NCI-H226 (cell line): ENCODE data around the gene ACVR1.

Source experiments
- DNase-seq: peaks from one replicate; pipeline ENCODE4 v3.0.0-alpha.2; 2015

ACVR1 gene

GRCh38 chr2:157876066-157876785, at the start of gene ACVR1:
Gene ACVR1, minus strand, starts transcription at chr2:157876330. Its CDS starts 76,837 bp downstream, at chr2:157799493.
- peak; percentile 96 for DNase-seq

- no peak for DNase-seq
These were observed 48.9 kb upstream of the ACVR1 start for GRCh38 chr2:157925071-157925470.

- DNase-seq = no peak
These were observed 47.6 kb upstream of the ACVR1 start for GRCh38 chr2:157923598-157924217.

GRCh38 chr2:157922815-157923214, 46.7 kb upstream of the ACVR1 start:
- DNase-seq = no peak

GRCh38 chr2:157922336-157922735, 46.2 kb upstream of the ACVR1 start:
- DNase-seq = no peak

GRCh38 chr2:157920736-157921135, 44.6 kb upstream of the ACVR1 start:
- DNase-seq = no peak

- no peak for DNase-seq
These were observed 43.1 kb upstream of the ACVR1 start for GRCh38 chr2:157919181-157919580.

- DNase-seq = no peak
These were observed 42.2 kb upstream of the ACVR1 start for GRCh38 chr2:157918319-157918718.

- DNase-seq = no peak
These were observed 35.6 kb upstream of the ACVR1 start for GRCh38 chr2:157911750-157912149.

- DNase-seq = no peak
These were observed 35.1 kb upstream of the ACVR1 start for GRCh38 chr2:157911246-157911645.

- DNase-seq = no peak
These were observed 29.0 kb upstream of the ACVR1 start for GRCh38 chr2:157905092-157905491.

GRCh38 chr2:157903626-157904025, 27.5 kb upstream of the ACVR1 start:
- DNase-seq = no peak

- DNase-seq = no peak
These were observed 27.0 kb upstream of the ACVR1 start for GRCh38 chr2:157903151-157903550.

- no peak for DNase-seq
These were observed 26.6 kb upstream of the ACVR1 start for GRCh38 chr2:157902692-157903091.

GRCh38 chr2:157901325-157901724, 25.2 kb upstream of the ACVR1 start:
- no peak for DNase-seq

- no peak for DNase-seq
These were observed 24.6 kb upstream of the ACVR1 start for GRCh38 chr2:157900684-157901083.

GRCh38 chr2:157900203-157900602, 24.1 kb upstream of the ACVR1 start:
- DNase-seq = no peak

GRCh38 chr2:157899125-157899839, 23.2 kb upstream of the ACVR1 start:
- DNase-seq = no peak

- DNase-seq = peak; percentile 62
These were observed 22.5 kb upstream of the ACVR1 start for GRCh38 chr2:157898591-157898996.

GRCh38 chr2:157897106-157897971, 21.2 kb upstream of the ACVR1 start:
- no peak for DNase-seq

GRCh38 chr2:157895531-157895930, 19.4 kb upstream of the ACVR1 start:
- DNase-seq = peak; percentile 35

- DNase-seq = no peak
These were observed 18.7 kb upstream of the ACVR1 start for GRCh38 chr2:157894694-157895435.
